Stomach (tissue), 9 donors: ENCODE results near the gene MINDY4B. TPM values are rescaled to one million over a fixed set of nuclear protein-coding genes. Genes with fewer than 3 reads are reported as not detected.

Experiments
- DNase-seq, 2 donors: peaks; one replicate each; pipeline versions ENCODE4 v3.0.0 to v3.0.0-alpha.2; 2013 to 2019
- H3K27ac ChIP-seq, 5 donors: fragments of 200-600 bp in 4 of 5; sonication (generic) in 4 of 5; one replicate each; pipeline ENCODE4 v1.5.1; 2013 to 2019; ENCODE audit warnings: mild to moderate bottlenecking in 1 of 5, moderate library complexity in 1 of 5
- H3K27me3 ChIP-seq, 3 donors: fragments of 200-600 bp; sonication (generic); one replicate each; pipeline ENCODE4 v1.5.1; 2017 to 2019; ENCODE audit warnings: mixed run types in 1 of 3
- H3K36me3 ChIP-seq, 4 donors: fragments of 200-600 bp; sonication (generic); 1 replicate in 3 of 4; 2 replicates in 1 of 4; pipeline ENCODE4 v1.5.1; 2016 to 2019
- H3K4me1 ChIP-seq, 4 donors: fragments of 200-600 bp; sonication (generic); one replicate each; pipeline ENCODE4 v1.5.1; 2016 to 2019
- H3K4me3 ChIP-seq, 4 donors: fragments of 200-600 bp; sonication (generic) in 3 of 4; one replicate each; pipeline ENCODE4 v1.5.1; 2016 to 2019; ENCODE audit warnings: mild to moderate bottlenecking in 1 of 4
- H3K9me3 ChIP-seq, 4 donors: fragments of 200-600 bp; sonication (generic); one replicate each; pipeline ENCODE4 v1.5.1; 2016 to 2019
- CTCF ChIP-seq, 7 experiments: fragments of 450-650 bp in 4 of 7; fragments of 200-600 bp in 3 of 7; sonication (generic) in 3 of 7; IDR thresholded peaks; one replicate each; pipeline ENCODE4 v1.5.1; 2016 to 2019; ENCODE audit warnings: antibody characterized with exemption in 7 of 7, control low read depth in 2 of 7, mild to moderate bottlenecking in 1 of 7
- EP300 ChIP-seq: sonication (generic); formaldehyde crosslinking; IDR thresholded peaks from one replicate; pipeline ENCODE4 v1.6.1; 2017; ENCODE audit warnings: antibody characterized with exemption
- POLR2A ChIP-seq, 4 donors: fragments of 450-650 bp; IDR thresholded peaks; one replicate each; pipeline ENCODE4 v1.6.1; 2016; ENCODE audit warnings: antibody characterized with exemption in 4 of 4, control low read depth in 2 of 4, mild to moderate bottlenecking in 1 of 4, moderate library complexity in 1 of 4
- POLR2AphosphoS5 ChIP-seq, 3 donors: sonication (generic); formaldehyde crosslinking; IDR thresholded peaks; one replicate each; pipeline ENCODE4 v1.6.1; 2016; ENCODE audit warnings: antibody characterized with exemption in 3 of 3
- WGBS, 5 donors: extraction: QIAGEN DNeasy Blood & Tissue Kit in 3 of 5; methylation state at CpG; one replicate each; pipeline versions ENCODE4 v1.1.5 to v1.1.7; 2013 to 2018; 5-methylcytosine and 5-hydroxymethylcytosine counted together
- intact Hi-C: fragments of 100-400 bp; cut with DNase I; formaldehyde crosslinking; loops from one replicate; pipeline ENCODE4 v1.15.1; 2023; ENCODE audit warnings: low total_unique reads
- polyA plus RNA-seq, 3 donors: library from polyadenylated mRNA; stranded (reverse); fragments of 200-250 nt; gene quantifications; one replicate each; pipeline ENCODE4 v1.2.3, GENCODE V29; 2013
- total RNA-seq, 5 donors: library from RNA; depleted of rRNA; stranded (reverse); fragments of >200 nt; gene quantifications; one replicate each; pipeline versions ENCODE4 v1.1.0 to v1.2.3, GENCODE V29; 2014 to 2016
- donor health status: healthy with polysubstance abuse.
- donor health status: Bipolar disorder and iron deficiency.
- donor health status: healthy.

Gene MINDY4B
- total and polyA plus RNA-seq, 8 donors = not detected

DNA sequence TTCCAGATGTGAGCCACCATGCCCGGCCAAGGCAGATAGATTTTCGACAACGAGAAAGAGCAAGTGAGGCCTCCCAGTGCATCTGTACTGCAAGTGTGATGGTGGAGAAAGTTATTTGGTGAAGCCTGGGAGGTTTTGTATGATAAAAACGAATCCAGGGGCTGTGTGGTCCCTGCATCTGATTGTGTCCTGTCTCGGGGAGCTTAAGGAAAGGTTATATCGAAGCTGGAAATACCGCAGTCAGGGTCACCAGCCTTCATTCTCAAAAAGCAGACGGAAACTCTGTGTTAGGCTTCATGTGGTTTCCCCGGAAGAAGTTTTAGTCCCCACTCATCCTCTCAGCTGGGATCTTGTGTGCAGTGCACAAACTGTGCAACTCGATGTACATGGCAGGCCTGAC, 3.4 kb downstream of the MINDY4B start:
- WGBS, 5 donors = 86 to 90% (median 87%) methylated on average over 10 of the region's 10 CpGs
- DNase-seq = no peak
- no peaks in the 10 kb centered on the region for H3K36me3 ChIP-seq
- H3K4me1 ChIP-seq = no peaks in the 10 kb centered on the region
- no peaks in the 10 kb centered on the region for H3K27me3 ChIP-seq
- intact Hi-C loops = no loop called here
- no peak overlapping the region for H3K4me3 ChIP-seq
- TF ChIP-seq POLR2AphosphoS5 (IDR thresholded peaks at IDR 0.05) = no peak
- no peak for TF ChIP-seq POLR2A (IDR thresholded peaks at IDR 0.05)
- TF ChIP-seq EP300 = no peak
- TF ChIP-seq CTCF (IDR thresholded peaks at IDR 0.05) = no peak
- H3K9me3 ChIP-seq = no peaks in the 10 kb centered on the region
- H3K27ac ChIP-seq = no peak overlapping the region

DNA sequence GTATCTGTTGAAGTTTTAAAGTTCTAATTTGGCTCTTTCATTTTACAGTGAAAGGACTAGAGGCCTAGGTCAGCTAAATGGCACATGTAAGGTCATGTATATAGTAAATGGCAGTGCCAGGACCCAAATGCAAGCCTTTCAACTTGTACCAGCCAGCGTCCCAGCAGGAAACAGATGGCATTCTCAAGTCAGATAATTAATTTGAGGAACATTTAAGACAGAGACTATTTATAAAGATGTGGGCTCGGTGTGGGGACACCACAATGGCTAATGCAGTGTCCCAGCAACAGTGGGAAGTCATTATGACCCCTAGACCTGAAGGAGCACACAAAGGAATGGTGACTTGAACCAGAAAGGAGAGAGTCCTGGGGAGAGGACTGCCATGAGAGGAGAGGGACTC, 6.1 kb downstream of the MINDY4B start:
- Histone ChIP-seq H3K27me3 (no peaks in the 10 kb centered on the region), H3K27ac (no peak overlapping the region), H3K9me3 (no peaks in the 10 kb centered on the region), H3K36me3 (no peaks in the 10 kb centered on the region), H3K4me1 (no peaks in the 10 kb centered on the region), H3K4me3 (no peak overlapping the region)
- DNase-seq = no peak
- WGBS, 5 donors = 41 to 73% (median 55%) methylated on average over 2 of the region's 2 CpGs
- intact Hi-C loops = no loop called here
- TF ChIP-seq EP300 (no peak), POLR2AphosphoS5 (IDR thresholded peaks at IDR 0.05) (no peak), CTCF (IDR thresholded peaks at IDR 0.05) (no peak), POLR2A (IDR thresholded peaks at IDR 0.05) (no peak)

DNA sequence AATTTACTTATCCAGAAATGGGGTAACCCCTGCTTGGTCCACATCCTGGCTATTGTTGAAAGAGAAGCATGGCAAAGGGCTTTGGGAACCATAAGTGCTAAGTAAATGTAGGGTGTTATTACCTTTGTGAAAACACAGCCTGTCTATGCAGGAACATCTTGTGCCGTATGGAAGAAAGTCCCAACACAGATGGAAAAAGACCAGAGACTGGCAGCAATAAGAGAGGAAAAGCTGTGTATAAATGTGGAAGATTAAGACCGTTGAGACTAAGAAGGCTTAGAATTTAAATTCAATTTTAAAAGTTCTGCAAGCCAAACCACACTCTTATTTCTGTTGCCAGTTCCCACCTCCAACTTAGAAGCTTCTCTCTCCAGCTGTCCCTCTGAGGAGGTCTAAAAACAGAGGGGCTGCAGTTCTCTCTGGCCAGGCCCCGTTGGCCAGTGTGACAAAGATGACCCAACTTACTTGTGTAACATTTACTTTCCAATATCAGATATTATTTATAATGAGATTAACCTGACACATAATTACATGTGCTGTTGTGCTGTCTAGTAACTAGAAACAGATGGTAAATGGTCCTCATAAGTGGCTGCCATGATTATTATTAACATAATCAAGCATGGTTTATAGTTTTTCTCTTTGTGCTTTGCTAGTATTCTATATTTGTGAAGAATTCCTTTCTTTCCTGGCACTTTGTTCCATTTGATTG, 7.0 kb downstream of the MINDY4B start:
- H3K9me3 ChIP-seq = no peaks in the 10 kb centered on the region
- no peaks in the 10 kb centered on the region for H3K27me3 ChIP-seq
- no peak overlapping the region for H3K27ac ChIP-seq
- TF ChIP-seq CTCF (IDR thresholded peaks at IDR 0.05) = no peak
- TF ChIP-seq POLR2AphosphoS5 (IDR thresholded peaks at IDR 0.05) = no peak
- intact Hi-C loops = no loop called here
- WGBS, 5 donors = 64 to 79% (median 74%) methylated on average over 3 of the region's 3 CpGs
- no peaks in the 10 kb centered on the region for H3K4me1 ChIP-seq
- H3K4me3 ChIP-seq = no peak overlapping the region
- no peaks in the 10 kb centered on the region for H3K36me3 ChIP-seq
- no peak for DNase-seq

GRCh38 chr3:150897592-150897991, 7.6 kb downstream of the MINDY4B start:
- H3K9me3 ChIP-seq = no peaks in the 10 kb centered on the region
- no peak for DNase-seq
- no peaks in the 10 kb centered on the region for H3K4me1 ChIP-seq
- TF ChIP-seq POLR2AphosphoS5 (IDR thresholded peaks at IDR 0.05) (no peak), EP300 (no peak), POLR2A (IDR thresholded peaks at IDR 0.05) (no peak), CTCF (IDR thresholded peaks at IDR 0.05) (no peak)
- H3K36me3 ChIP-seq = no peaks in the 10 kb centered on the region
- no peak overlapping the region for H3K27ac ChIP-seq
- 79 to 97% (median 95%) methylated on average over 3 of the region's 3 CpGs for whole genome bisulfite sequencing, 5 donors
- H3K27me3 ChIP-seq = no peaks in the 10 kb centered on the region
- intact Hi-C loops = no loop called here
- H3K4me3 ChIP-seq = no peak overlapping the region
